Mesendoderm (in vitro differentiated cells): ENCODE measurements around the gene JAK3.
"Not testable (repeated sequence)": the region's sequence is repeated elsewhere in the genome, so short reads cannot be mapped to it uniquely, and the experiment has no call there.

Experiments
- DNase-seq: peaks from one replicate; pipeline ENCODE4 v3.0.0; 2013
- H2AK5ac ChIP-seq: 2 replicates; pipeline ENCODE4 v1.6.1; 2013; ENCODE audit warnings: low read length, inconsistent platforms
- H2BK120ac ChIP-seq: 2 replicates; pipeline ENCODE4 v1.6.1; 2013; ENCODE audit warnings: low read depth, mild to moderate bottlenecking, low read length, moderate library complexity, mixed read lengths
- H2BK15ac ChIP-seq: replicated peaks from 2 replicates; pipeline ENCODE4 v1.6.1; 2013; ENCODE audit warnings: low read depth, mild to moderate bottlenecking, moderate library complexity
- H2BK5ac ChIP-seq: 2 replicates; pipeline ENCODE4 v1.6.1; 2013; ENCODE audit warnings: low read length, inconsistent platforms
- H3K18ac ChIP-seq: 2 replicates; pipeline ENCODE4 v1.6.1; 2013; ENCODE audit warnings: mild to moderate bottlenecking, low read length, mixed read lengths
- H3K23ac ChIP-seq: one replicate; pipeline ENCODE4 v1.6.1; 2013; ENCODE audit warnings: low read length
- H3K27ac ChIP-seq: 2 replicates; pipeline ENCODE4 v1.5.1; 2013; ENCODE audit warnings: low read depth, mild to moderate bottlenecking, inconsistent platforms, low read length, moderate library complexity
- H3K27me3 ChIP-seq: 2 replicates; pipeline ENCODE4 v1.6.1; 2013; ENCODE audit warnings: low read length, control low read depth, mild to moderate bottlenecking, inconsistent platforms; ENCODE audit not compliant: insufficient read depth, poor library complexity
- H3K36me3 ChIP-seq: 2 replicates; pipeline ENCODE4 v1.6.1; 2013; ENCODE audit warnings: low read length, inconsistent platforms; ENCODE audit not compliant: control insufficient read depth, insufficient read depth
- H3K4ac ChIP-seq: one replicate; pipeline ENCODE4 v1.6.1; 2013; ENCODE audit warnings: low read depth, mild to moderate bottlenecking, low read length, moderate library complexity
- H3K4me1 ChIP-seq: 2 replicates; pipeline ENCODE4 v1.6.1; 2013; ENCODE audit warnings: low read depth, low read length, inconsistent platforms; ENCODE audit not compliant: control insufficient read depth
- H3K4me2 ChIP-seq: 2 replicates; pipeline ENCODE4 v1.6.1; 2013; ENCODE audit warnings: low read length
- H3K4me3 ChIP-seq: 2 replicates; pipeline ENCODE4 v1.5.1; 2013; ENCODE audit warnings: mild to moderate bottlenecking, low read length
- H3K56ac ChIP-seq: one replicate; pipeline ENCODE4 v1.6.1; 2013; ENCODE audit warnings: low read length
- H3K79me1 ChIP-seq: 2 replicates; pipeline ENCODE4 v1.6.1; 2013; ENCODE audit warnings: low read length, inconsistent platforms
- H3K79me2 ChIP-seq: 2 replicates; pipeline ENCODE4 v1.6.1; 2013; ENCODE audit warnings: mild to moderate bottlenecking, low read length; ENCODE audit not compliant: control insufficient read depth, insufficient read depth
- H3K9ac ChIP-seq: 2 replicates; pipeline ENCODE4 v1.6.1; 2013; ENCODE audit warnings: low read length, inconsistent platforms
- H4K5ac ChIP-seq: one replicate; pipeline ENCODE4 v1.6.1; 2013; ENCODE audit warnings: low read length
- H4K8ac ChIP-seq: one replicate; pipeline ENCODE4 v1.6.1; 2013; ENCODE audit warnings: low read depth, mild to moderate bottlenecking, control low read depth, low read length, moderate library complexity
- WGBS: extraction: QIAGEN DNeasy Blood & Tissue Kit; methylation state at CpG from one replicate; pipeline ENCODE4 v1.1.7; 2013; ENCODE audit warnings: low lambda C conversion rate, missing lambda C conversion rate; ENCODE audit not compliant: insufficient coverage; ENCODE audit errors: extremely low coverage; 5-methylcytosine and 5-hydroxymethylcytosine counted together

Gene JAK3

DNA sequence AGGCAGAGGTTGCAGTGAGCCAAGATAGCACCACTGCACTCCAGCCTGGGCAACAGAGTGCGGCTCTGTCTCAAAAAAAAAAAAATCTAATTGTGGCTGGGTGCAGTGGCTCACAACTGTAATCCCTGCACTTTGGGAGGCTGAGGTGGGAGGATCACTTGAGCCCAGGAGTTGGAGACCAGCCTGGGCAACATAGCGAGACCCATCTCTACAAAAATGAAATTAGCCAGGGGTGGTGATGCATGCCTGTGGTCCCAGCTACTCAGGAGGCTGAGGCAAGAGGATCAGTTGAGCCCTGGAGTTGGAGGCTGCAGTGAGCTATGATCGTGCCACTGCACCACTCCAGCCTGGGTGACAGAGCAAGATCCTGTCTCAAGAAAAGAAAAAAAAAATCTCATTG lies 49.2 kb downstream of the JAK3 start:
- H2AK5ac ChIP-seq, H3K4ac ChIP-seq, H3K27me3 ChIP-seq, H3K9ac ChIP-seq, H3K79me2 ChIP-seq, H3K79me1 ChIP-seq, H4K8ac ChIP-seq, H3K4me1 ChIP-seq, H4K5ac ChIP-seq, H2BK120ac ChIP-seq, H2BK5ac ChIP-seq, H3K36me3 ChIP-seq, H2BK15ac ChIP-seq, H3K18ac ChIP-seq, H3K23ac ChIP-seq, H3K27ac ChIP-seq, H3K4me2 ChIP-seq, DNase-seq, H3K4me3 ChIP-seq, H3K56ac ChIP-seq: not testable (repeated sequence)
- WGBS = no CpG with 5 or more reads among the region's 3 CpGs

DNA sequence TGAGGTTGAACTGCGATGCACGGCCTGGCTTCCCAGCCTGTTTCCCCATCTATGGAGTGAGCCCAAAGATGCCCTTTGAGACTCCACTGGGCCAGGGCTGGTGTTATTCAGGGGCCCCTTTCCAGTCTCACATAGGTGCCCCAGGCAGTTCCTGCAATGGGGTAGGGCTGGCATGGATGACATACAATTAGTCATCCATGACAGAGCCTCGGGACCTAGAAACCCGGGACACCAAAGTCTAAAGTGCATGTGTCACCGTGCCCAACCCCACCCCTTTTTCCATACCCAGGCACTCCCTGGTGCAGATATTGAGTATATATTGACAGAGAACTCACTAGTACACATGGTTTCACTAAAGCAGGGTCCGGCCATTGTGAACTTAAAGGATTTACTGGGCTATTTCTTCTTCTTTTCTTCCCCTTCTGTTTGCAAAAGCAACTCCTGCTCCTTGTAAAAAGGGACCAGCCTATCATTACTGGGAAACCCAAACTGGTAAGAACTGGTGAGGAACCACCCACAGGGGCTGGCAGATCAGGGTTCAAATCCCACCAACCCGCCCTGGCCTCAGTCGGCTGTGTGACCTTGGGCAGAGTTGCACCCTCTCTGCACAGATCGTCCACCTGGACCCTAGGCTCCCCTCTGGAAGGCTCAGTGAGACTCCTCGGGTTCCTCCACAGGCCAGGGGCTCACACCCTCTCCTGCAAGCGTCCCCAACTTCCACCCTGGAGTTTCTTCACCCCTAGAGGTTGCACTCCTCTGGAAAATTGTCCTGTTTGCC lies 50.2 kb downstream of the JAK3 start:
- no peaks in the 10 kb centered on the region for H3K27me3 ChIP-seq
- H3K4me3 ChIP-seq = no peak overlapping the region
- WGBS = no CpG with 5 or more reads among the region's 11 CpGs
- DNase-seq = no peak
- no peak overlapping the region for H2AK5ac ChIP-seq
- no peak overlapping the region for H3K23ac ChIP-seq
- H3K27ac ChIP-seq = no peak overlapping the region
- no peaks in the 10 kb centered on the region for H3K36me3 ChIP-seq
- no peak overlapping the region for H3K4ac ChIP-seq
- no peaks in the 10 kb centered on the region for H3K4me1 ChIP-seq
- H2BK120ac ChIP-seq = no peak overlapping the region
- H3K18ac ChIP-seq = no peak overlapping the region
- no peaks in the 10 kb centered on the region for H3K79me2 ChIP-seq
- no peak overlapping the region for H2BK5ac ChIP-seq
- no peaks in the 10 kb centered on the region for H3K79me1 ChIP-seq
- H4K8ac ChIP-seq = no peak overlapping the region
- H4K5ac ChIP-seq = no peak overlapping the region
- H3K9ac ChIP-seq = no peak overlapping the region
- no peak overlapping the region for H3K56ac ChIP-seq
- no peak overlapping the region for H3K4me2 ChIP-seq
- no peak overlapping the region for H2BK15ac ChIP-seq

DNA sequence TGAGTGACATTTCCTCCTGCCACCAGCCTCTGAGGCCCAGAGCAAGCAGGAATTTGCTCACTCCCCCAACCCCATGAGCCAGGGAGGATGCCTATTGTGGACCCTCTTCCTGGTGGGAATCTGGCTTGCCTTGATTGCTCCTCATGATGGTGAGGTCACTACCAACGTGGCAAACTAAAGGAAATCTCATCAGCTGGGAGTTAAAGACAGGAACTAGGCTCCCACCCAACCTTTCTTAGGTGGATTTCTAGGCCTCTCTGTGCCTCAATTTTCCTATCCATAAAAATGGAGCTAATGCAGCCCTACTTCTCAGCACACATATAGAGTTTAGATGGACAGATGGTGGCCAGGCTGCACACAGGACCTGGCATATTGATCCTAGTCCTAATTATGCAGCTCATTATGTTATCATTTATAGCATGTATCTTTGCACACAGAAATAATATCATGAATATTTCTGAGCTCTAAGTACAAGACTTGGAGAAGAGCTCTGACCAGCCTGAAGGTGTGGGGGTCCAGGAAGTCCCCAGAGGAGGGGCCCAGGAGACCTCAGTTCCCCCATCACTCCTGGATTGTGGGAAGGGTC lies 50.9 kb downstream of the JAK3 start:
- Histone ChIP-seq H2BK5ac (no peak overlapping the region), H3K4me1 (no peaks in the 10 kb centered on the region), H3K27ac (no peak overlapping the region), H3K56ac (no peak overlapping the region), H3K36me3 (no peaks in the 10 kb centered on the region), H3K4me3 (no peak overlapping the region), H3K18ac (no peak overlapping the region), H3K23ac (no peak overlapping the region), H4K8ac (no peak overlapping the region), H3K4me2 (no peak overlapping the region), H4K5ac (no peak overlapping the region), H2BK15ac (no peak overlapping the region), H3K79me1 (no peaks in the 10 kb centered on the region), H2AK5ac (no peak overlapping the region), H3K27me3 (no peaks in the 10 kb centered on the region), H3K4ac (no peak overlapping the region), H3K79me2 (no peaks in the 10 kb centered on the region), H2BK120ac (no peak overlapping the region), H3K9ac (no peak overlapping the region)
- WGBS = no CpG with 5 or more reads among the region's 1 CpG
- no peak for DNase-seq

DNA sequence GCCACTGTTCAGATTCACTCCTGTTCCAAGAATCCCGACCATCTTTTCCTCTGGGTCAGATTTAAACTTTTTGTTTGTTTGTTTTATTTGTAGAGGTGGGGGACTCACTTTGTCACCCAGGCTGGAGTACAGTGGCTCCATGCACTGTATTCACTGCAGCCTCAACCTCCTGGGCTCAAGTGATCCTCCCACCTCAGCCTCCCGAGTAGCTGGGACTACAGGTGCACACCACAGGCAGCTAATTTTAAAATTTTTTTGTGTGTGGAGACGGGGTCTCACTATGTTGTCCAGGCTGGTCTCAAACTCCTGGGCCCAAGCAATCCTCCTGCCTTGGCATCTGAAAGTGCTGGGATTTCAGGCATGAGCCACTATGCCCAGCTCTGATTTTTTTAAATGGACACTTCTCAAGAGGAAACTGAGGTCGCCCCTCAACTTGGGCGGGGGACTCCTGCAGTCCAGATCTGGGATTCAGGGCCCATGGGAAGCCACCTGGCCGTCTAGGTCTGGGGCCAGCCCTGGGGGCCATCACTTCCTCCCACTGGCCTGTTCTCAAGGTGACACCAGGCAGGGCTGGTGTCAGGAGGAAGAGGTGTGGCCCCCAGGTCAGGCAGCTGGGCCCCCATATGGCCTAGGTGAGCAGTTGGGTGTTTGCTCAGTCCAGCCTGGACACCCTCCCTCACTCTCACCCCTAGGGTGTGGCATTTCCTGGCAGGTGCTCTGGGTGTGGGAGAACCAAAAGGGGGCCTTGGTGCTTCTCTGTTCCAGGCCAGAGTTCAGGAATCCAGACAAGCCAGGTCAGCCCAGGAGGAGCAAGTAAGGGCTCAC lies 51.6 kb downstream of the JAK3 start:
- Histone ChIP-seq H3K27me3 (no peaks in the 10 kb centered on the region), H3K9ac (no peak overlapping the region), H4K5ac (no peak overlapping the region), H3K79me2 (no peaks in the 10 kb centered on the region), H3K18ac (no peak overlapping the region), H2AK5ac (no peak overlapping the region), H3K79me1 (no peaks in the 10 kb centered on the region), H3K56ac (no peak overlapping the region), H2BK15ac (no peak overlapping the region), H3K4me2 (no peak overlapping the region), H3K4me3 (no peak overlapping the region), H3K23ac (no peak overlapping the region), H3K36me3 (no peaks in the 10 kb centered on the region), H3K4ac (no peak overlapping the region), H4K8ac (no peak overlapping the region), H2BK120ac (no peak overlapping the region), H3K27ac (no peak overlapping the region), H2BK5ac (no peak overlapping the region), H3K4me1 (no peaks in the 10 kb centered on the region)
- WGBS = no CpG with 5 or more reads among the region's 6 CpGs
- DNase-seq = no peak

DNA sequence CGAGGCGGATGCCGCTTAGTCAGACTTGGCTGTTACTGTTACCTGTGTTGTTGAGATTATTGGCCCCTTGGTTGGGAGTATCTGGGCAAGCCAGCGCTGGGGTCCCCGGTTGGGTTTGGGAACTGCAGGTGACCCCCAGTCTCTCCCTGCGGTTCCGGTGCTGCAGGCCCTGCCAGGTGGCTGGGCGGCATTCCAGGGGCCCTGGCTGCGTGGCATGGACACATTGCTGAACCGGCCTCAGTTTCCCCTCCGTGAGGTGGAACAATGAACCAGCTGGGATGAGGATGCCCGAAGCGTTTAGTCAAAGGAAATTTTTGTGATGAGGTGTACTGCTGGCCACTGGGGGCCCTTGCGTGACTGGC lies 52.3 kb downstream of the JAK3 start:
- no peaks in the 10 kb centered on the region for H3K79me1 ChIP-seq
- DNase-seq = no peak
- H4K8ac ChIP-seq = no peak overlapping the region
- peak overlapping the region; percentile 81 for H3K56ac ChIP-seq
- peak overlapping the region; percentile 71 for H3K4me2 ChIP-seq
- H2BK15ac ChIP-seq = no peak overlapping the region
- no peak overlapping the region for H3K23ac ChIP-seq
- H4K5ac ChIP-seq = no peak overlapping the region
- no peak overlapping the region for H3K18ac ChIP-seq
- H2AK5ac ChIP-seq = no peak overlapping the region
- no peak overlapping the region for H3K27ac ChIP-seq
- H3K27me3 ChIP-seq = no peaks in the 10 kb centered on the region
- H3K36me3 ChIP-seq = no peaks in the 10 kb centered on the region
- H2BK5ac ChIP-seq = no peak overlapping the region
- no peak overlapping the region for H2BK120ac ChIP-seq
- H3K4me3 ChIP-seq = no peak overlapping the region
- H3K9ac ChIP-seq = peak overlapping the region; percentile 67
- no peak overlapping the region for H3K4ac ChIP-seq
- H3K4me1 ChIP-seq = no peaks in the 10 kb centered on the region
- H3K79me2 ChIP-seq = no peaks in the 10 kb centered on the region
- WGBS = no CpG with 5 or more reads among the region's 14 CpGs
